K562 (cell line): ENCODE results near the gene WDR86. TPM values are rescaled to one million over a fixed set of nuclear protein-coding genes. Genes with fewer than 3 reads are reported as not detected.

ENCODE experiments used
- CBFB ChIP-seq: sonication (generic); formaldehyde crosslinking; IDR thresholded peaks from 2 replicates; pipeline ENCODE4 v1.4.0; 2020; ENCODE audit warnings: mild to moderate bottlenecking, missing genetic modification reagents
- DDX20 ChIP-seq: fragments of 450-650 bp; IDR thresholded peaks from 2 replicates; pipeline ENCODE4 v1.6.1; 2016; ENCODE audit warnings: missing genetic modification characterization, low read depth, mild to moderate bottlenecking, missing compliant biosample characterization, moderate library complexity
- EHMT2 ChIP-seq: fragments of 450-650 bp; IDR thresholded peaks from 2 replicates; pipeline ENCODE4 v1.6.1; 2018; ENCODE audit warnings: antibody characterized with exemption
- ELF1 ChIP-seq: fragments of 200-800 bp; sonication (Bioruptor generic); IDR thresholded peaks from 2 replicates; pipeline ENCODE4 v1.6.1; 2016; ENCODE audit warnings: missing genetic modification characterization, missing compliant biosample characterization
- NFE2L1 ChIP-seq: fragments of 450-650 bp; IDR thresholded peaks from 2 replicates; pipeline ENCODE4 v1.6.1; 2016; ENCODE audit warnings: missing genetic modification characterization, low read depth, mild to moderate bottlenecking, missing compliant biosample characterization, moderate library complexity, borderline replicate concordance
- NR2C2 ChIP-seq, 2 experiments: fragments of 200-800 bp in 1 of 2; sonication (Bioruptor generic) in 1 of 2; sonication (generic) in 1 of 2; formaldehyde crosslinking in 1 of 2; IDR thresholded peaks; 2 replicates each; pipeline versions ENCODE4 v1.6.1 to v1.8.0; 2016 to 2022; ENCODE audit warnings: mild to moderate bottlenecking in 1 of 2, missing compliant biosample characterization in 1 of 2, missing genetic modification characterization in 1 of 2, missing genetic modification reagents in 1 of 2
- PHF20 ChIP-seq: fragments of 450-650 bp; IDR thresholded peaks from 2 replicates; pipeline ENCODE4 v1.6.1; 2018; ENCODE audit not compliant: partially characterized antibody
- POLR2AphosphoS2 ChIP-seq: IDR thresholded peaks from 2 replicates; pipeline ENCODE4 v1.6.1; 2012; ENCODE audit warnings: low read length, improper control_type of control experiment
- PPARD ChIP-seq: fragments of 250-450 bp; sonication (Bioruptor Pico); IDR thresholded peaks from 2 replicates; pipeline ENCODE4 v1.8.0; 2022; ENCODE audit warnings: inconsistent platforms, mild to moderate bottlenecking, moderate library complexity
- SLC30A9 ChIP-seq: fragments of 250-450 bp; sonication (Bioruptor Pico); IDR thresholded peaks from 2 replicates; pipeline ENCODE4 v1.8.0; 2022; ENCODE audit warnings: mild to moderate bottlenecking, moderate library complexity
- SMARCC2 ChIP-seq: fragments of 450-650 bp; IDR thresholded peaks from 2 replicates; pipeline ENCODE4 v1.6.1; 2017; ENCODE audit warnings: antibody characterized with exemption, moderate library complexity, mild to moderate bottlenecking, low read depth
- ZBTB1 ChIP-seq: sonication (generic); formaldehyde crosslinking; IDR thresholded peaks from 2 replicates; pipeline ENCODE4 v1.8.1; 2023; ENCODE audit warnings: missing genetic modification reagents, low read depth, mild to moderate bottlenecking, borderline replicate concordance
- ZNF165 ChIP-seq: fragments of 250-450 bp; sonication (Bioruptor Pico); IDR thresholded peaks from 2 replicates; pipeline ENCODE4 v1.4.0; 2020; ENCODE audit warnings: borderline replicate concordance
- ZNF282 ChIP-seq: sonication (generic); formaldehyde crosslinking; IDR thresholded peaks from 2 replicates; pipeline ENCODE4 v1.8.1; 2023; ENCODE audit warnings: missing genetic modification reagents
- ZNF707 ChIP-seq: fragments of 250-450 bp; sonication (Bioruptor Pico); conservative IDR thresholded peaks from 2 replicates; pipeline ENCODE4 v1.8.0; 2022; ENCODE audit warnings: inconsistent platforms, mild to moderate bottlenecking, moderate library complexity
- polyA plus RNA-seq, 8 experiments: library from polyadenylated mRNA; depleted of rRNA in 4 of 8; stranded (reverse) in 5 of 8; unstranded in 3 of 8; fragments of >200 nt; fragmentation: Nextera tagmentation in 2 of 8; fragmentation: Illumina TruSeq in 1 of 8; extraction: Ambion mirVana in 2 of 8; extraction: Trizol in 1 of 8; gene quantifications; 2 replicates each; pipeline versions ENCODE4 v1.2.1 to v1.2.3, GENCODE V29; 2011 to 2014; ENCODE audit warnings: inconsistent platforms in 1 of 8, missing spikeins in 1 of 8
- total RNA-seq, 7 experiments: library from RNA; depleted of rRNA in 6 of 7; stranded (reverse); fragments of >200 nt in 6 of 7; fragmentation: Illumina TruSeq in 2 of 7; extraction: Trizol in 2 of 7; gene quantifications; 2 replicates each; pipeline versions ENCODE4 v1.2.1 to v1.2.3, GENCODE V29; 2011 to 2021; ENCODE audit warnings: low replicate concordance in 1 of 7
- TF ChIP-seq, protein P1 (sequence below): fragments of 250-450 bp; sonication (Bioruptor Pico); IDR thresholded peaks from 2 replicates; pipeline ENCODE4 v1.4.0; 2020
- TF ChIP-seq, protein P2 (sequence below): fragments of 250-450 bp; sonication (Bioruptor Pico); IDR thresholded peaks from 2 replicates; pipeline ENCODE4 v1.4.0; 2020; ENCODE audit warnings: mild to moderate bottlenecking, moderate library complexity
- TF ChIP-seq, protein P3 (sequence below): sonication (generic); formaldehyde crosslinking; IDR thresholded peaks from 2 replicates; pipeline ENCODE4 v1.8.1; 2023; ENCODE audit warnings: mild to moderate bottlenecking, missing genetic modification reagents

WDR86 gene
- total and polyA plus RNA-seq, 9 of the 15 experiments (the other 6 are each of a cell fraction or from before 2014, with no cell fraction given) = 0.24 TPM; not detected in 8

DNA sequence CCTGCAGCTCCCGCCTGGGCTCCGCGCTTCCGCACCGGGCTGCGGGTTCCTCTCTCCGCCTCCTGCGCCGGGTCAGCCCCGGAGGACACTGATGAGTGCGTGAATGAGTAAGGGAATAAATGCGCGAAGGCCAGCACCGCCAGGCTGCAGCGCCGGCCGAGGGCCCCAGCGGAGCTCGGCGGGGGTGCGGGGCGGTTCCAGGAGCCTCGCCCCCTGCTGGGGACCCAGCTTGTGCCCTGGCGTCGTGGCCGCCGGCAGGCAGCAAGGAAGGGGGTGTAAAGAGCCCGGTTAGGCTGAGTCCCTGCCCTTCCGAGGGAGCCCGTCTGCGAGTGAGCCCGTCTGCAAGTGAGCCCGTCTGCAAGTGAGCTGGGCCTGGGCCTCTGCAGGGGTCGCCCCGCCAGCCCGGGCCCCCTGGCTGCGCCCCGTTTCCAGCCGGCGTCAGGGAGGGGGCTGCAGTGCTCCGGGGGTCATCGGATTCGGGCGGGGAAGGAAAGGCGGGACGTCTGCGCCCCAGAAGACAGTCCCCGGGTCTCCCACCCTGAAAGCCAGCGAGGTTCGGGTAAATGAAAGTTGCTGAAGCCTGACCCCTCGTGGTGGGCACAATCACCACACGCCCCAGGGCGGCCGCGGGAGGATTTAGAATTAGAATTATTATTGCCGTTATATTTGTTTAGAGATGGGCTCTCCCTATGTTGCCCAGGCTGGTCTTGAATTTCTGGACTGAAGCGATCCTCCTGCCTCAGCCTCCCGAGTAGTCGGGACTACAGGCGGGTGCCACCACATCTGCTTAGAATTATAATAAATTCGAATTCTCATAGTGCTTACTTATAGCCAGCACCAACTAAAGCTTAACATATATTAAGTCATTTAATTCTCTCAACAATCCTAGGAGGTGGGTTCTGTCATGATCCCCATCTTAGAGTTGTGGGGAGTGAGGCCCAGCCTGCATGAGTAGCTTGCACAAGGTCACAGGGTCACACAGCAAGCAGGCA, 38.7 kb upstream of the WDR86 start (continued):
- TF ChIP-seq, protein P1, sequence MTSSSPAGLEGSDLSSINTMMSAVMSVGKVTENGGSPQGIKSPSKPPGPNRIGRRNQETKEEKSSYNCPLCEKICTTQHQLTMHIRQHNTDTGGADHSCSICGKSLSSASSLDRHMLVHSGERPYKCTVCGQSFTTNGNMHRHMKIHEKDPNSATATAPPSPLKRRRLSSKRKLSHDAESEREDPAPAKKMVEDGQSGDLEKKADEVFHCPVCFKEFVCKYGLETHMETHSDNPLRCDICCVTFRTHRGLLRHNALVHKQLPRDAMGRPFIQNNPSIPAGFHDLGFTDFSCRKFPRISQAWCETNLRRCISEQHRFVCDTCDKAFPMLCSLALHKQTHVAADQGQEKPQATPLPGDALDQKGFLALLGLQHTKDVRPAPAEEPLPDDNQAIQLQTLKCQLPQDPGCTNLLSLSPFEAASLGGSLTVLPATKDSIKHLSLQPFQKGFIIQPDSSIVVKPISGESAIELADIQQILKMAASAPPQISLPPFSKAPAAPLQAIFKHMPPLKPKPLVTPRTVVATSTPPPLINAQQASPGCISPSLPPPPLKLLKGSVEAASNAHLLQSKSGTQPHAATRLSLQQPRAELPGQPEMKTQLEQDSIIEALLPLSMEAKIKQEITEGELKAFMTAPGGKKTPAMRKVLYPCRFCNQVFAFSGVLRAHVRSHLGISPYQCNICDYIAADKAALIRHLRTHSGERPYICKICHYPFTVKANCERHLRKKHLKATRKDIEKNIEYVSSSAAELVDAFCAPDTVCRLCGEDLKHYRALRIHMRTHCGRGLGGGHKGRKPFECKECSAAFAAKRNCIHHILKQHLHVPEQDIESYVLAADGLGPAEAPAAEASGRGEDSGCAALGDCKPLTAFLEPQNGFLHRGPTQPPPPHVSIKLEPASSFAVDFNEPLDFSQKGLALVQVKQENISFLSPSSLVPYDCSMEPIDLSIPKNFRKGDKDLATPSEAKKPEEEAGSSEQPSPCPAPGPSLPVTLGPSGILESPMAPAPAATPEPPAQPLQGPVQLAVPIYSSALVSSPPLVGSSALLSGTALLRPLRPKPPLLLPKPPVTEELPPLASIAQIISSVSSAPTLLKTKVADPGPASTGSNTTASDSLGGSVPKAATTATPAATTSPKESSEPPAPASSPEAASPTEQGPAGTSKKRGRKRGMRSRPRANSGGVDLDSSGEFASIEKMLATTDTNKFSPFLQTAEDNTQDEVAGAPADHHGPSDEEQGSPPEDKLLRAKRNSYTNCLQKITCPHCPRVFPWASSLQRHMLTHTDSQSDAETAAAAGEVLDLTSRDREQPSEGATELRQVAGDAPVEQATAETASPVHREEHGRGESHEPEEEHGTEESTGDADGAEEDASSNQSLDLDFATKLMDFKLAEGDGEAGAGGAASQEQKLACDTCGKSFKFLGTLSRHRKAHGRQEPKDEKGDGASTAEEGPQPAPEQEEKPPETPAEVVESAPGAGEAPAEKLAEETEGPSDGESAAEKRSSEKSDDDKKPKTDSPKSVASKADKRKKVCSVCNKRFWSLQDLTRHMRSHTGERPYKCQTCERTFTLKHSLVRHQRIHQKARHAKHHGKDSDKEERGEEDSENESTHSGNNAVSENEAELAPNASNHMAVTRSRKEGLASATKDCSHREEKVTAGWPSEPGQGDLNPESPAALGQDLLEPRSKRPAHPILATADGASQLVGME (CRISPR knock-in tag) = no peak
- TF ChIP-seq DDX20 (tag) (no peak), POLR2AphosphoS2 (no peak), PPARD (CRISPR knock-in tag) (no peak), ZNF707 (CRISPR knock-in tag) (no peak), CBFB (CRISPR knock-in tag) (no peak), SLC30A9 (CRISPR knock-in tag) (no peak), ELF1 (no peak), PHF20 (peak; percentile 43), SMARCC2 (no peak), ZNF165 (no peak), NR2C2 (CRISPR knock-in tag; IDR thresholded peaks at IDR 0.05) (no peak), NR2C2 (tag; IDR thresholded peaks at IDR 0.05) (no peak), EHMT2 (no peak), ZNF282 (no peak), NFE2L1 (no peak), ZBTB1 (CRISPR knock-in tag) (no peak)
- TF ChIP-seq, protein P2, sequence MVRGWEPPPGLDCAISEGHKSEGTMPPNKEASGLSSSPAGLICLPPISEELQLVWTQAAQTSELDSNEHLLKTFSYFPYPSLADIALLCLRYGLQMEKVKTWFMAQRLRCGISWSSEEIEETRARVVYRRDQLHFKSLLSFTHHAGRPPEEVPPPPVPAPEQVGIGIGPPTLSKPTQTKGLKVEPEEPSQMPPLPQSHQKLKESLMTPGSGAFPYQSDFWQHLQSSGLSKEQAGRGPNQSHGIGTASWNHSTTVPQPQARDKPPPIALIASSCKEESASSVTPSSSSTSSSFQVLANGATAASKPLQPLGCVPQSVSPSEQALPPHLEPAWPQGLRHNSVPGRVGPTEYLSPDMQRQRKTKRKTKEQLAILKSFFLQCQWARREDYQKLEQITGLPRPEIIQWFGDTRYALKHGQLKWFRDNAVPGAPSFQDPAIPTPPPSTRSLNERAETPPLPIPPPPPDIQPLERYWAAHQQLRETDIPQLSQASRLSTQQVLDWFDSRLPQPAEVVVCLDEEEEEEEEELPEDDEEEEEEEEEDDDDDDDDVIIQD (CRISPR knock-in tag) = no peak
- TF ChIP-seq, protein P3, sequence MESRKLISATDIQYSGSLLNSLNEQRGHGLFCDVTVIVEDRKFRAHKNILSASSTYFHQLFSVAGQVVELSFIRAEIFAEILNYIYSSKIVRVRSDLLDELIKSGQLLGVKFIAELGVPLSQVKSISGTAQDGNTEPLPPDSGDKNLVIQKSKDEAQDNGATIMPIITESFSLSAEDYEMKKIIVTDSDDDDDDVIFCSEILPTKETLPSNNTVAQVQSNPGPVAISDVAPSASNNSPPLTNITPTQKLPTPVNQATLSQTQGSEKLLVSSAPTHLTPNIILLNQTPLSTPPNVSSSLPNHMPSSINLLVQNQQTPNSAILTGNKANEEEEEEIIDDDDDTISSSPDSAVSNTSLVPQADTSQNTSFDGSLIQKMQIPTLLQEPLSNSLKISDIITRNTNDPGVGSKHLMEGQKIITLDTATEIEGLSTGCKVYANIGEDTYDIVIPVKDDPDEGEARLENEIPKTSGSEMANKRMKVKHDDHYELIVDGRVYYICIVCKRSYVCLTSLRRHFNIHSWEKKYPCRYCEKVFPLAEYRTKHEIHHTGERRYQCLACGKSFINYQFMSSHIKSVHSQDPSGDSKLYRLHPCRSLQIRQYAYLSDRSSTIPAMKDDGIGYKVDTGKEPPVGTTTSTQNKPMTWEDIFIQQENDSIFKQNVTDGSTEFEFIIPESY (CRISPR knock-in tag) = peak; percentile 100
